ENCODE measurements around the gene WWOX. TPM values are rescaled to one million over a fixed set of nuclear protein-coding genes. Genes with fewer than 3 reads are reported as not detected.

WWOX gene
- total RNA-seq, 6 donors from 2014 or later: 18.7 to 167 (median 31.0) TPM

DNA sequence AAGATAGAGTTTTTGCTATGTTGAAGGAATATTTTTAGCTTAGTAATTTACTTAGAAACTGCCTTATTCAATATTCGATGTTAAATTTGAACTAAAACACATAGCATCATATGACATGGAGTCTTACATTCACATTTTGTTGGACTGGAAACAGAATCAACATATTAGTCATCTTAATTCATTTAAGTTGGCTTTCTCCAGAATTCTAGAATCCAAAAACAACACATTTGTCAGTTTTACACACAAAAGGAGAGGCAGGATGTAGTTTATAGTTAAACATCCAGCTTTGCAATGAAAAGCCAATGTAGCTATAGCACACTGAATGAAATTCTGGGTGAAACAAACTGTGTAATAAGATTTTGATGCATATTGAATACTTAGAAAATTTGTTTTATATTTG lies 43.3 kb downstream of the WWOX start:
- DNase-seq (no peak), ATAC-seq (ENCODE audit: low FRiP score in 2 of 2) (no peak)
- WGBS, 2 donors: 79 to 84% methylated on average over 1 of the region's 1 CpG
- Histone ChIP-seq H3K9me3 (no peaks in the 10 kb centered on the region), H3K36me3 (no peaks in the 10 kb centered on the region), H3K4me3 (no peak overlapping the region), H3K4me1 (no peaks in the 10 kb centered on the region), H3K27me3 (no peaks in the 10 kb centered on the region), H3K27ac (no peak overlapping the region)
- TF ChIP-seq POLR2AphosphoS5 (IDR thresholded peaks at IDR 0.05) (no peak), POLR2A (IDR thresholded peaks at IDR 0.05) (no peak), EP300 (IDR thresholded peaks at IDR 0.05) (no peak)
- TF ChIP-seq, protein P1, sequence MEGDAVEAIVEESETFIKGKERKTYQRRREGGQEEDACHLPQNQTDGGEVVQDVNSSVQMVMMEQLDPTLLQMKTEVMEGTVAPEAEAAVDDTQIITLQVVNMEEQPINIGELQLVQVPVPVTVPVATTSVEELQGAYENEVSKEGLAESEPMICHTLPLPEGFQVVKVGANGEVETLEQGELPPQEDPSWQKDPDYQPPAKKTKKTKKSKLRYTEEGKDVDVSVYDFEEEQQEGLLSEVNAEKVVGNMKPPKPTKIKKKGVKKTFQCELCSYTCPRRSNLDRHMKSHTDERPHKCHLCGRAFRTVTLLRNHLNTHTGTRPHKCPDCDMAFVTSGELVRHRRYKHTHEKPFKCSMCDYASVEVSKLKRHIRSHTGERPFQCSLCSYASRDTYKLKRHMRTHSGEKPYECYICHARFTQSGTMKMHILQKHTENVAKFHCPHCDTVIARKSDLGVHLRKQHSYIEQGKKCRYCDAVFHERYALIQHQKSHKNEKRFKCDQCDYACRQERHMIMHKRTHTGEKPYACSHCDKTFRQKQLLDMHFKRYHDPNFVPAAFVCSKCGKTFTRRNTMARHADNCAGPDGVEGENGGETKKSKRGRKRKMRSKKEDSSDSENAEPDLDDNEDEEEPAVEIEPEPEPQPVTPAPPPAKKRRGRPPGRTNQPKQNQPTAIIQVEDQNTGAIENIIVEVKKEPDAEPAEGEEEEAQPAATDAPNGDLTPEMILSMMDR (IDR thresholded peaks at IDR 0.05): no peak

DNA sequence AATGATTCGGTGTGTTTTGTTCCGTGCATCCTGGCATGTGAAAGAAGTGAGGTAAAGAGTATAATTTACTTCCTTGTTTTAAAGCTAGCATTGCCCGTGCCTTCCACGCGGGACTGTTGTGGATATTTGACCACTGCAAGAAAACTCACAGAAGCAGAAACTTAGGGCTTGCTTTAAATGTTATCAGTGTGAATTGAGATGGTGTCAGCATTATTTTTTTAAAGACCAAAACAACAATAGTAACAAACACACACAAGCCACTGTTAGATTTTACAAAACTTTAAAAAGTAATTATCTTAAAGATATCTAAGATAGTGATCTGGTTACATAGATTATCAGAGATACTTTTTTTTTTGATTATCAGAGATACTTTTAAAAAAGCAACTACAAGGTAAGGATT lies 47.4 kb downstream of the WWOX start:
- DNase-seq (no peak), ATAC-seq (ENCODE audit: low FRiP score in 2 of 2) (no peak)
- no peaks in the 10 kb centered on the region for H3K36me3 ChIP-seq
- no peaks in the 10 kb centered on the region for H3K4me1 ChIP-seq
- H3K9me3 ChIP-seq: no peaks in the 10 kb centered on the region
- WGBS, 2 donors: 61 to 71% methylated on average over 5 of the region's 5 CpGs
- H3K27ac ChIP-seq: no peak overlapping the region
- TF ChIP-seq EP300 (IDR thresholded peaks at IDR 0.05) (no peak), POLR2A (IDR thresholded peaks at IDR 0.05) (no peak), POLR2AphosphoS5 (IDR thresholded peaks at IDR 0.05) (no peak)
- TF ChIP-seq, protein P1 (IDR thresholded peaks at IDR 0.05): no peak
- H3K4me3 ChIP-seq: no peak overlapping the region
- no peaks in the 10 kb centered on the region for H3K27me3 ChIP-seq

- Histone ChIP-seq H3K4me3 (no peak overlapping the region), H3K4me1 (no peaks in the 10 kb centered on the region), H3K9me3 (no peaks in the 10 kb centered on the region), H3K27me3 (no peaks in the 10 kb centered on the region), H3K27ac (no peak overlapping the region), H3K36me3 (no peaks in the 10 kb centered on the region)
- ATAC-seq (ENCODE audit: low FRiP score in 2 of 2): no peak
- 60 to 63% methylated on average over 10 of the region's 10 CpGs for WGBS, 2 donors
- TF ChIP-seq POLR2A (IDR thresholded peaks at IDR 0.05) (no peak), POLR2AphosphoS5 (IDR thresholded peaks at IDR 0.05) (no peak), EP300 (IDR thresholded peaks at IDR 0.05) (no peak)
- TF ChIP-seq, protein P1 (IDR thresholded peaks at IDR 0.05): no peak
- DNase-seq: no peak
Observed at GRCh38 chr16:78147911-78148401, 48.5 kb downstream of the WWOX start.

DNA sequence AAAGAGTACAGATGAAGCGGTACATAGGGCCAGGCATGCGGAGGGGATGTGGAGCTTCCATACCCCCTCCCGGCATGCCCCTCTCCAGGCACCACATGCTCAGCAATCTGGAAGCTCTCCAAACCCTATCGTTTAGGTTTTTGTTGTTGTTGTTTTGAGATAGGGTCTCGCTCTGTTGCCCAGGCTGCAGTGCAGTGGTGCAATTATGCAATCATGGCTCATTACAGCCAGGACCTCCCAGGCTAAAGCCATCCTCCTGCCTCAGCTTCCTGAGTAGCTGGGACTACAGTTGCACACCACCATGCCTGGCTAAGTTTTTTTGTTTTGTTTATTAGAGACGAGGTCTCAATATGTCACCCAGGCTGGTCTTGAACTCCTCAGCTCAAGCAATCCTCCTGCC lies 50.8 kb downstream of the WWOX start:
- TF ChIP-seq POLR2AphosphoS5 (IDR thresholded peaks at IDR 0.05): no peak
- no peak overlapping the region for H3K4me3 ChIP-seq
- WGBS, 2 donors: 86 to 93% methylated on average over 6 of the region's 6 CpGs
- H3K27ac ChIP-seq: no peak overlapping the region
- H3K36me3 ChIP-seq: no peaks in the 10 kb centered on the region
- ATAC-seq (ENCODE audit: low FRiP score in 2 of 2): no peak
- no peaks in the 10 kb centered on the region for H3K9me3 ChIP-seq
- H3K4me1 ChIP-seq: no peaks in the 10 kb centered on the region
- no peaks in the 10 kb centered on the region for H3K27me3 ChIP-seq
- no peak for DNase-seq

DNA sequence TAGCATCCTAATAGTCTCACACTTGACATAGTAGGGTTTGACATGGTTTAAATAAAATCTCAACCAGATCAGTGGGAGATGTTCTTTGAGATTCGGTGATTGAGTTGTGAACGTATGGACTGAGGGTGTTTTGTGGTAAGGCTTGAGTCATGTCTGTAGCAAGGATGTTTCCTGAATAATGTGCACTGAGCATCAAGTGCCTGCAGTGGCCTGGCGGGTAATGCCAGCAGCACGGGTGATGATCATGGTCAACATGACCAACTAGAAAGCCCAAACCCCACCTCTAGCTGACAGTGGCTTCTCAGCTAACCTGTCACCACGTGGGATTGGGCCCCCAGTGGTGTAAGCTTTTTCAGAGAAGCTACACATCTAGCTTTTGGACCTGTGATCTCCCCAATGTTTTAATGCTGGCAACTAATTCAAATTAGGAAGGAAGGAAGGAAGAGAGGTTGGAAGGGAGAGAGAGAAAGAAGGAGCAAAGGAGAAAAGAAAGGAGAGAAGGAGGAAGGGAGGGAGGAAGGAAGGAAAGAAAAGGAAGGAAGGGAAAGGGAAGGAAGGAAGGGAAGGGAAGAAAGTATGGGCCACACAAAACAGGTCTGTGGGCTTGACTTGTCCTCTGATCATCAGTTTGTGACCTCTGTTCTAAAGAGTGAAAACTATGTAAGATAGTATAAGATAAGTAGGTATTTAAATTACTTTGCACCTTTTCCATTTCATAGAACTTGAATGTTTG lies 55.4 kb downstream of the WWOX start:
- WGBS, 2 donors: 59 to 63% methylated on average over 5 of the region's 5 CpGs
- H3K4me1 ChIP-seq: no peaks in the 10 kb centered on the region
- H3K27ac ChIP-seq: no peak overlapping the region
- H3K9me3 ChIP-seq: peaks cover 0 to 2% (median 0%) of the 10 kb centered on the region in 4 donors
- H3K4me3 ChIP-seq: no peak overlapping the region
- no peak for DNase-seq
- no peak for TF ChIP-seq EP300 (IDR thresholded peaks at IDR 0.05)
- TF ChIP-seq POLR2A (IDR thresholded peaks at IDR 0.05): no peak
- no peak for TF ChIP-seq POLR2AphosphoS5 (IDR thresholded peaks at IDR 0.05)
- TF ChIP-seq, protein P1 (IDR thresholded peaks at IDR 0.05): no peak
- H3K27me3 ChIP-seq: no peaks in the 10 kb centered on the region
- no peak for ATAC-seq (ENCODE audit: low FRiP score in 2 of 2)
- H3K36me3 ChIP-seq: no peaks in the 10 kb centered on the region
